Activated CD4-positive, alpha-beta T cell treated with anti-CD3 and anti-CD28 coated beads, Interleukin-2, Interleukin-4, amounts not matched to agents 100 ng/mL and 50 ng/mL, durations not matched to agents 16 hours and 8 hours (primary cell): ENCODE results near the gene DNASE1L2.

ENCODE experiments used
- DNase-seq: peaks from one replicate; pipeline ENCODE4 v3.0.0-alpha.2; 2020; ENCODE audit warnings: low spot score

The DNASE1L2 gene

DNA sequence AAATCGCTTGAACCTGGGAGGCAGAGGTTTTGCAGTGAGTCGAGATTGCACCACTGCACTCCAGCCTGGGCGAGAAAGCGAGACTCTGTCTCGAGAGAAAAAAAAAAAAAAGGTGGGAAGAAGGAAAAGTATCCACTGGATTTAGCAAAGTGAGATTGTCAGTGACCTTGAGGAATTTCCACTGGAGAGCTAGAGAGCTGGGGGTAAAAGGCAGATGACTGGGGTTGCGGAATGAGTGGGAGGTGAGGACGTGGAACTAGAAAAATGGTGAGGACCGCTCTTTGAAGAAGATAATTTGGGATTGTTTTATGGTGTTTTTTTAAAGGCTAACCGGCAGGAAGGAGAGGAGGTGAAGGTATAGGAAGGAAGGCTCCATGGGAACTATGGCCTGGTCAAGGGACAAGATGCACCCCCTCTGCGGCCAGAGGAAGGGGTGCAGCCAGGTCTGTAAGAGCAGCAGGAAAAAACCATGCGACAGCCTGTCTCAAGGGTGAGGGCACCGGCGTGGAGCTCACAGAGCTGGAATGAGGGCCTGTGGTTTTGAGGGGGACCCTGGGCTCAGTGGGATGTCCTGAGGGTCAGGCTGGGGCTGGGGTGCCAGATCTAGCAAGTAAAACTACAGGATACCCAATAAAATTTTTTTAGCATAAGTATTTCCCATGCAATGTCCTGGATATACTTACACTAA is 31.7 kb upstream of the DNASE1L2 start:
- DNase-seq, result no peak

DNA sequence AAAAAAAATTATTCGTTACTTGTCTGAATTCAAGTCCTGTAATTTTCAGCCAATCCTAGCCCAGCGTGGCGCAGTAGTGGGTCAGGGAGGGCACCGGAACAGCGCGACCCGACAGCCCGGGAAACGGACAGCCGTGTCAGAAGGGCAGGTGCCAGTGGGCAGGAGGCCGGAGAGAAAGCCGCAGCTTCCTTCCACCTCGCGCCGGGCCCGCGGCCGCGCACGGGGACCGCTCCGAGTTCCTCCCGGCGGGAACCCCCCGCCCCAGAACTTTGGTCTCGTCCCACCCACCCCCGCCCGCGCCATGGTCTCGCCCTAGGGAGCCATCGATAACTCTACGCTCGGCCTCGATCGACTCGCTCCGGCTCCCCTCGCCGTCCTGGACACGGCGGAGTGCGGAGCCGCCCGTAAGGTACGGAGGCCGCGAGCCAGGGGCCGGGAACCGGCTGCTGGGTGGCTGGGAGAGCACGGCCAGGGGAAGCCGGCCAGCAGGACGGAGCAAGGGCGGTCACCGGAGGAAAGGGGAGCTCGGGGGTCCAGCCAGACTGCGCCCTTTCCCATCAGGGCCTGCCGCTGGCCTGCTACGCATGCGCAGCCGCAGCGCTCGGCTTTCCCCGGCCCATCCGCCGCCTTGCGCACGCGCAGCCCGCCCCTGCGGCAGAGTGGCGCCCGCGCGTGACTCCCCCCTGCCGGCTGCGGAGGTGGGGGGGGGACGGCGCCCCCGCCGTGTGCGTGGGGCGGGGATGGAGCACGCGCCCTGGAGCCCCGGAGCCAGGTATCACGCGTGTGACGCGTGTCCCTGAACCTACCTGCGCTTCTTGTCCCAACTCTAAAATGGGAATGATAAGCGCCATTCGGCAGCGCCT is 30.9 kb upstream of the DNASE1L2 start, which contains the start of gene MLST8:
MLST8 (plus strand) TSS at position 351 of the 863 bp plus-strand sequence. CDS start 632 bp downstream, outside the sequence.
- DNase-seq, result peak; percentile 88

DNA sequence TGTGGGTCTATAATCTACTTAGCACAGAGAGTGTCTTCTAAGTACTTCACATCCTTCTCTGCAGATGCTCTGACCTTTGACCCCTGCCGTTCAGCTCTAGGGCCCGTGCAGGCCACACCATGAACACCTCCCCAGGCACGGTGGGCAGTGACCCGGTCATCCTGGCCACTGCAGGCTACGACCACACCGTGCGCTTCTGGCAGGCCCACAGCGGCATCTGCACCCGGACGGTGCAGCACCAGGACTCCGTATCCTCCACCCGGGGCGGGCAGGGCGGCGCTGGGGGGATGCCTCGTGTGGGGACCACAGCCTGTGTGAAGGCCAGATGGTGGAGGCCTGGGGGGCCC is 30.3 kb upstream of the DNASE1L2 start:
- DNase-seq, result no peak

DNA sequence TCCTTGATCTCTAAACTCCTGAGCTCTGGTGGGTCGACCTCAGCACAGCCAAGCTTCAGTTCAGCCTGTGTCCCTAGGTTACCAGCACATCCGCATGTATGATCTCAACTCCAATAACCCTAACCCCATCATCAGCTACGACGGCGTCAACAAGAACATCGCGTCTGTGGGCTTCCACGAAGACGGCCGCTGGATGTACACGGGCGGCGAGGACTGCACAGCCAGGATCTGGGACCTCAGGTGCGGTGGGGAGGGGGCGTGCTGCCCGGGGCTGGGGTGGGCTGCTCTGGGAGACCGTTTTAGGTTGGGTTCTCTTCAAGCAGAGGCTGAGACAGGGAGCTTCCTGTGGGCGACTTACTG is 29.8 kb upstream of the DNASE1L2 start:
- DNase-seq, result no peak

DNA sequence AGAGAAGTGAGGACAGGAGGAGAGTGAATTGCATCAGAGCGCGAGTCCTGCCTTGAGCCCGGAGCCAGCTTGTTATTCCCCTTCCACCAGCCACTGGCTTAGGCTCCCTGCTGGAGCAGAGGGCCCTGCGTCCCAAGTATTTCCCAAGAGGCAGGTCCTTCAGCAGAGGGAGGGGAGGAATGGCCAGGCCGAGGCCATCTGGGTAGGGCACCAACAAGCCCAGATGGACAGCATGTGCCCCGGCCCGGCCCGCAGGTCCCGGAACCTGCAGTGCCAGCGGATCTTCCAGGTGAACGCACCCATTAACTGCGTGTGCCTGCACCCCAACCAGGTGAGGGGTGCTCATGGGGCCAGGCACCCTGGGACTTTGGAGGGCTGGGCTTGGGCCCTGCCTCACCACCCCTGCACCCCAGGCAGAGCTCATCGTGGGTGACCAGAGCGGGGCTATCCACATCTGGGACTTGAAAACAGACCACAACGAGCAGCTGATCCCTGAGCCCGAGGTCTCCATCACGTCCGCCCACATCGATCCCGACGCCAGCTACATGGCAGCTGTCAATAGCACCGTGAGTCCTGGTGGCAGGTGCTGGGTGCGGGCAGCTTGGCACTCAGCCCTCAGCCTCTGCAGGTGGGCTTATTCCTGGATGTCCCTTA is 29.3 kb upstream of the DNASE1L2 start:
- DNase-seq, result no peak

DNA sequence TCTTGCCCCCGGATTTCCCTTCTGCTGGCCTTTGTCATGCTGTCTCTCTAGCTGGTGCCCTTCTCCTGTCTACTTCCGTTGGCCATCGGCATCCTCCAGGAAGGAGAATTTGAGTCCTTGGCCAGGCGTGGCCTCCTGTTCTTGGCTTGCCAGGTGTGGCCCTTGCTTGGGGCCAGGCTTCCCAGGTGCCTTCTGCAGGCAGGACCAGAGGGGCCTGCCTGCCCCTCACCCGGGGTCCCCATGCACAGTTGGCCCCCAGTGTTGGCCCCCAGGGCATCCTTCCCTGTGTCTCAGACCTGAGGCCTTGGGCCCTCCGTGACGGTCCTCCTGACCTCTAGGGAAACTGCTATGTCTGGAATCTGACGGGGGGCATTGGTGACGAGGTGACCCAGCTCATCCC is 28.4 kb upstream of the DNASE1L2 start:
- no peak for DNase-seq

DNA sequence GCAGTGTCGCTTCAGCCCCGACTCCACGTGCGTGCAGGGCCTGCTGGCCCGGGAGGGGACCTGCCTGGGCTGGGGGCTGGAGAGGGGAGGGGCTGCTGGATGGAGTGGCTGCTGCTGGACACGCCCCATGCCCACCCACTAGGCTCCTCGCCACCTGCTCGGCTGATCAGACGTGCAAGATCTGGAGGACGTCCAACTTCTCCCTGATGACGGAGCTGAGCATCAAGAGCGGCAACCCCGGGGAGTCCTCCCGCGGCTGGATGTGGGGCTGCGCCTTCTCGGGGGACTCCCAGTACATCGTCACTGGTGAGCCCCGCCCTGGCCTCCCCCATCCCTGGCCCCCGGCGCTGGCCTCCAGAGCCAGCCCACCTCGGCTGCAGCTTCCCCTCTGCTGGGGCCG is 27.9 kb upstream of the DNASE1L2 start:
- DNase-seq, result no peak

DNA sequence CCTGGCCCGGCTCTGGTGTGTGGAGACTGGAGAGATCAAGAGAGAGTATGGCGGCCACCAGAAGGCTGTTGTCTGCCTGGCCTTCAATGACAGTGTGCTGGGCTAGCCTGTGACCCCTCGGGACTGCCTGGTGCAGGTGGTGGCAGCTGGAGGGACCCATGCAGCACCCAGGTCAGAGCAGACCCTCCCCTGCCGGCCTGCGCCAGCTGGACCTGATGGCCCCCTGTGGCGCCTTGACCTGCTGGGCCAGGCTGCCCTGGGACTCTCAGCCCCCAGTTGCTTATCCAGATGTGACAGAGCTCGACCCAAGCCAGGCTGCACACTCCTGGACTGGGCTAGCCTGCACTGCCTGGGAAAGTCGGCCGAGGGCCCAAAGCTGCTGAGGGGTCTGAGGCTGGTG is 27.5 kb upstream of the DNASE1L2 start:
- no peak for DNase-seq

DNA sequence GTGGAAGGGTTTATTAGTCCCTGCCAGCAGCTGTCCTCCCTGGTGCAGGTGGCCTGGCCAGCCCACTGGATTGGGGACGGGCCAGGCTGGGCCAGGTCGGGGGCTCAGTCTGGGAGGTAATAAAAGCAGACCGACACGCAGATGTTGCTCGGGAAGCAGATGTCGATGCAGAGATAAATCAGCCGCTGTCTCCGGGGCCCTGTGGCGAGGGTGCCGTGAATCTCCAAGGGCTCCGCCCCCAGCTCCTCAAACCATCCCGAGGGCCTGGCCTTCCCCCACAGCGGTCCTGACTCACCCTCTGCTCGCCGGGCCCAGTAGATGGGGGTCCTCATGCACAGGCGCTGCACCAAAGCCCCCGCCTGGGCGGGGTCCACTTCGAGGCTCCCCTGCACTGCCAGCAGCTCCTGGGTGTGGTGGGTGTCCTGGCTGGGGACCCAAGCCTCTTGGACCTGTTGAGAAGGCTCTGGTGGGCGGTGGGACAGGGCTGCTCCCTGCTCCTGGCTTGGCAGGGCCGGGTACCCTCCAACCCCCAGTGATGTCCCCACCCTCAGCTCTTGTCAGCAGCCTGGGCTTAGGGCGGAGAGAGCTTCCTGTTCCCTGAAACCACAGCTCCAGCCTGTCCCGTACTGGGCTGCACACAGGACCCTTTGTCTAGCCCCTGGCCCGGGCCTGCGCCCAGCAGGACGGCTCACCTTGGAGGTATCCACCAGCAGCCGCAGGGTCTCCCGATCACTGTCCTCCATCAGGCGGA is 26.8 kb upstream of the DNASE1L2 start:
- DNase-seq, result no peak

DNA sequence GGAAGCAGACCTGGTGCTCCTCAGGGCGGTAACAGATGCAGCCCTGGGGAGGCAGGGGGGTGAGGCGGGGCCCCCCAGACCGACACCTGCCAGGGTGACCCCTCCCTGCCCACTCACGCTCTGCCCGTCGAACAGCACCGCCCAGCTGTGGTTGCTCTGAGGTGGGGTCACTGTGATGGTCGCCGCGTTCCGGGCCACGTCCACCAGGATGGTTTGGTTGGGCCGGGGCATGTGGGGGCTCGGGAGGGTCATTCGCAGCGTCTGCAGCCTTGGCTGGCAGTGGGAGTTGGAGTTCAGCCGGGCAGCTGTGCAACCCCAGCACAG is 26.3 kb upstream of the DNASE1L2 start:
- no peak for DNase-seq

DNA sequence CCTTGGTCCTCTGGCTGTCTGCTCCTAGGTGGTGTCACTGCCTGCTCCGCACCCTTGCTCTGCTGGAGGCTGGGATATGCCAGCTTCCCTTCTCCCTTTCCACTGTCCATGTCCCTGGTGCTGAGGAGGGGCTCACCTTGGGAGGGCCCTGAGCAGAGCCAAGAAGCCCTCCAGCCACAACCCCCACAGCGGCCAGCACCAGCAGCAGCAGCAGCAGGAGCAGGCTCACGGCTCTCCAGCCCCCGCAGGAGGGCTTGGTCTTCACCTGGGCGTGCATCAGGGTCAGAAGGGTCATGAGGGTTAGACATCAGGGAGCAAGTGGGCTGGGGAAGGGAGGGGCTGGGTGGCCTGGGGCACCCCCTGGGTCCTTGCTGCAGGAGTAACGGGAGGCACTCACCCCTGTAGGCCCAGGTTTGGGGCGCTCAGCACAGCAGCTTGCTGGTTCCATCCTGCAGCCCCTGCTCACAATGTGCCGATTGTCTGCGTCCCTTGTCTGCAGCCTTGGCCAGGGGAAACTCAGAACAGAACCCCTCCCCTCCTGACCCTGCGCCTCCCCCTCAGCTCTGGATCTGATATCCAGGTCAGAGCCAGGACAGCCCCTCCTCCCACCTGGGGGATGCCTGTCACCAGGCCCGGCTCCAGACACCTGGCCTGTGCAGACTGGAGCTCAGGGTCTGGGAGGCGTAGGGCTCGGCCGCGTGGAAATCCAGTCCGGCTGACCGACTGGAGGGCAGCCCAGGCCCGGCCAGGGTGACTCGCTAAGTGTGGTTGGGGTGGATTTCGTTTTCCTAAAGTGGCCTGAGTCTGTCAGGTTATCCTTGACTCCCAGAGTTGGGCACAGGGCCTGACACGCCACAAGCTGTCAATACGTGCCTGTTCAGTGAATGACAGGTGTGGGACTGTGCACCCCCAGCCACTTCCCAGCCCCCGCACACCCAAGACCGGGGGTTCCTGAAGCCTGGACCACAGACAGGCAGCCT is 25.6 kb upstream of the DNASE1L2 start, which contains the start of gene BRICD5:
BRICD5 (minus strand) TSS at position 478 of the 980 bp plus-strand sequence; CDS start at position 448, 30 bp downstream.
- DNase-seq, result no peak

DNA sequence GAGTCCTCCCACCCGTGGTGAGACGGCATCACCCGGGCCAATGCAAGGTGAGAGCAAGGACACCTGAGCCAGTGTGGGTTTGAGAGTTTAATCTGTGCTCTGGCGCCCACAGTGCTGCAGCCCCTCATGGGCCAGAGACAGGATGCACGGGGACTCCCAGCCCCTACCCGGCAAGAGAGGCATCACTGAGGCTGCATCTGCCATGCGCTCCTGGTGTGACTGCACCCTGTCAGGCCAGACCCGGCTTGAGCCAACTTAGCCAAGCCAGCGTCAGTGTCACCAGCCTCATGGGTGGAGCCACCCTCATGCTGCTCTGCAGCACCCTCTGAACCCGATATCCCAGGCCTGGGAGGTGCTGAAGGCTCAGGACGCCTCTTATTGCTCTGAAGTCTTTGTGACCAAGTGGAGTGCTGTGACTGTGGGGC is 24.3 kb upstream of the DNASE1L2 start:
- no peak for DNase-seq

DNA sequence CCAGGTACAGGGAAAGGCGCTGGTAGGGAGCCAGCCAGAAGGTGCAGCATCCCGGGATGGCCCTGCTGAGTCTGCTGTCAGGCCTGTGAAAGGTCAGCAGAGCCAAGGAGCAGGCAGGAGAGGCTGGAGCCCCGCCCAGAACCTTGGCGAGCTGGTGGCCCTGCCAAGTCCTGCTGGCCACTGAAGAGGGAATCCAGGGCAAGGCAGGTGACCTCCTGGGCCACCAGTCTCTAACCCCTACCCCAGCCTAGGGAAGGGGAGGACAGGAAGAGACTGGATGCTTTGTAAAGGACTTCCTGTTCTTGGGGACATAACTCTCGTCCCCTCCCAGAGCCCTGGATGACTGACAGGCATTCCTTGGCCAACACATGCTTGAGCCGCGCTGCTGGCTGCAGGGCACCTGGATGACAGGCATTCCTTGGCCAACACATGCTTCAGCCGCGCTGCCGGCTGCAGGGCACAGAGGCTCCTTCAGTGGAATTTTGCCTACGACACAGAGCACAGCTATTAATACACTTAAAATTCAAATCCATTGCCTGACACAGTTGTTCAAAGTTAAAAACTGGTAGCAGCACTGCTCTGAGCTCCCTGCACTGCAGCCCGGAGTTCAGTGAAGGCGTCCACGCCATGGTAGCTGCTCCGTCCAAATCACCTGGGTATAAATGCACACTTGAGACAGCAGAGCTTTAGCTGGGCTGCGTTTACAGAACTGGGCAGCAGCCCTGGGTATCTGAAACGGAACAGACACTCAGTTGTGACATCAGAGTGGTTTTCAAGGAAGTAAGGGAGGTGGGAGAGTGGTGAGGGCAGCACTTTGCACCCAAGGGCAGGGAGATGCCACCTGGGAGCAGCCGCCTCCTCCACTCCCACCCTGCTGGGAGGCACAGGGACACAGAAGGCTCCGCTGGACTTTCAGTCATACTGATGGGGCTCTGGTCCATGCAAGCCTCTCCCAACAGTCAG is 23.6 kb upstream of the DNASE1L2 start:
- no peak for DNase-seq

DNA sequence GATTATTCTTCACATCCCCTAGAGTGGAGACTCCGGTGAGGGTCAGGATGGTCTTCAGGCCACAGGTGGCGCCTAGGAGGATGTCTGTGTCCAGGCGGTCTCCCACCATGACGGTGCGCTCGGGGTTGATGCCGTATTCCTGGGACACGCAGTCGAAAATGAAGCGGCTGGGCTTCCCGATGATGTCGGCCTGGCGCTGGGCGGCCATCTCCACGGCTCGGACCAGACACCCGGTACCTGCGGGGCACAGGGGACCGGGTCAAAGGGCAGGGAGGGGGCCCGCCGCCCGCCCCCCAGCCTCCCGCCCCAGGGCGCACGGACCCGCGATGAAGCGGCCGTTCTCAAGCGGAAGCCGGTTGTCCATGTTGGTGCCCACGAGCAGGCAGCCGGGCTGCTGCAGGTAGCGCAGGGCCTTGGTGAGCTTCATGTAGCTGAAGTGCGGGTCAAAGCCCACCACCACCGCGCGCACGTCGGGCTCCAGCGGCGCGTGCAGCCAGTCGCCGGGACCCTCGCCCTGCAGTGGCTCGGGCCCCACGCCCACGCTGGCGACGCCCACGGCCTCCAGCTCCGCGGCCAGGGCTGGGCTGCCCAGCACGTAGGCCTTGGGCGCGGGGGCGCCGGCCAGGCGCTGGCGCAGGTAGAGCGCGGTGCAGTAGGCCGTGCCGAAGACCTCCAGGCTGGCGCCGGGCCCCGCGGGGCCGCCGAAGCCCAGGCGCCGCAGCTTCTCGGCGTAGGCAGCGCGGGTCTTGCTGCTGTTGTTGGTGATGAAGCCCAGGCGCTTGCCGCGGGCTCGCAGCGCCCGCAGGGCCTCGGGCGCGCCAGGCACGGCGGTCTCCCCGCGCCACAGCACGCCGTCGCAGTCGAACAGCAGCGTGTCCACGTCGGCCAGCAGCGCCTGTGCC is 22.2 kb upstream of the DNASE1L2 start:
- DNase-seq, result no peak

DNA sequence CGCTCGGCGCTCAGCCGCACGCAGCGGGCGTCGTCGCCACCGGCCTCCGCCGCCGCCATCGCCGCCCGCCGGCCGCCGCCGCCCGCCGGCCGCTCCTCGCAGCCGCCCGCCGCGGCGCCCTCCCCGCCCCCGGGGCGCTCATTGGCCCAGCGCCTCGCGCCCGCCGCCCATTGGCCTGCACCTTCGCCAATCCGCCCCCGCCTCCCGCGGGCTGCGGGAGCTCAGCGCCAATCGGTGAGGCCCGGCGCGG is 21.6 kb upstream of the DNASE1L2 start, which contains the start of gene PGP:
PGP (minus strand) TSS at position 122 of the 250 bp plus-strand sequence; CDS start at position 59, 63 bp downstream.
- DNase-seq, result no peak

DNA sequence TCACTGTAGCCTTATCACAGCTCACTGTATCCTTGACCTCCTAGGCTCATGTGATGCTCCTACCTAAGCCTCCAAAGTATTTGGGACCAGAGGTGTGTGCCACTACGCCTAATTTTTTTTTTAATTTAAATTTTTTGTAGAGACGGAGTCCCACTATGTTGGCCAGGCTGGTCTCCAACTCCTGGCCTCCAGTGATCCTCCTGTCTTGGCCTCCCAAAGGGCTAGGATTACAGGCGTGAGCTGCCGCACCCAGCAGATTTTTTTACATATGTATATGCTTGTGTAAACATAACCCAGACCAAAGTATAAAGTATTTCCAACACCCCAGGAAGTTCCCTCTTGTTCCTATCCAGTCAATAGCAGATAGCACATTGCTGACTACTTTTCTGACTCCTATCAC is 19.9 kb upstream of the DNASE1L2 start:
- DNase-seq, result no peak

DNA sequence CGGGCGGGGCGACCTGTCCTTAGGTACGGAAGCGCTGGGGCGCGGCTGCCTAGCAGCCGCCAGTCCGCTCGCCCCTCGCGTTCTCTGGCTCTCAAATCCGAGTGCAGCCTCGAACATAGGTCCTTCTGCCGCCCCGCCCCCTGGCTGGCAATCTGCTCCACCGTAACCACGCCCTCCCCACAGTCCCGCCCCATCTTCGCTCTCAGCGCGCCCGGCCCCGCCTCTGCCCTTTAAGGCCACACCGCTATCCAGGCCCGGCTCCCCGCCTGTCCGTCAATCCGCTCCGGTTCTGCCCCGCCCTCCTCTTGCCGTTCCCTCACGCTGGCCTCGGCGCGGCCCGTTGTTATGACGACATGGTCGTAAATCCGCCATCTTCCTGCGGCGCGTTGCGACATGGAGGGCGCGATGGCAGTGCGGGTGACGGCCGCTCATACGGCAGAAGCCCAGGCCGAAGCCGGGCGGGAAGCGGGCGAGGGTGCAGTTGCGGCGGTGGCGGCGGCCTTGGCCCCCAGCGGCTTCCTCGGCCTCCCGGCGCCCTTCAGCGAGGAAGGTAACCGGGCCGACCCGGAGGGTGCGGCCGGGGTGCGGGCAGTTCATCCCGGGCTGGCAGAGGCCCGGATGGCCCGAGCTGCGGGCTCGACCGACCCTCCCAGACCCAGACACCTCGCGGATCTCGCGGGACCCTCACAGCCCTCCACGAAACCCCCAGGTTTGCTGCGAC is 12.9 kb upstream of the DNASE1L2 start, which contains the start of gene E4F1:
E4F1 (plus strand) TSS at position 371 of the 721 bp plus-strand sequence; CDS start at position 394, 23 bp downstream.
- DNase-seq, result peak; percentile 100

DNA sequence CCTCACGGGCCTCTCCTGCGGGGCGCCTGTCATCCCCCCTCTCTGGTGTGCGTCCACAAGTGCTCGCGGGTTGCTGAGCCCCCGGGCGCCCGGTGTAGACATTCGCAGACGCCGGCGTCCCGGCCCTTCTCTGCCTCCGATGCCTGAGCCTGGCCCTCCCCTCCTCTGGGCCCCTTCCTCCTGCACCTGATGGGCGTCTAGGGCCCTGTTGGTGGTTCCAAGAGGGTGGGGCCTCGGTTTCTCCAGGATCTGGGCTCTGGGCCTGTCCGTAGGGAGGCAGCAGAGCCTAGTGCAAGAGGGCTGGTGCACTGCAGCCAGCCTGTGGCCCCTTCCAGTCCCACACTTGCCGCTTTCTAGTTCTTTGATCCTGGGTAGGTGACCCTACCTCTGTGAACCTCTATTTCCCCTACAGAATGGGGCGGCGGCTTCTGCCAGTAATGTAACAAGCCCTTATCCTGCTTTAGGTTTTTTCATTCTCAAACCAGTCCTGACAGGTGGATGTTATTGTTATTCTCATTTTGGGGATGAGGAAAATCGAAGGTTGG is 12.2 kb upstream of the DNASE1L2 start:
- DNase-seq, result peak; percentile 32
